ENCODE results near the gene ATP10B.

Gene ATP10B

GRCh38 chr5:160774666-160775315 lies 77.2 kb downstream of the ATP10B start:
- Histone ChIP-seq H4K20me1 (ENCODE audit: insufficient read depth, low read length) (no peaks in the 10 kb centered on the region), H3K4me1 (ENCODE audit: insufficient read depth, low read length, severe bottlenecking) (no peaks in the 10 kb centered on the region), H3K79me2 (ENCODE audit: insufficient read depth, low read length) (no peaks in the 10 kb centered on the region), H3K9me3 (ENCODE audit: low read length) (no peaks in the 10 kb centered on the region), H3F3A (ENCODE audit: insufficient read depth, low read length) (no peaks in the 10 kb centered on the region), H3K27ac (ENCODE audit: low read depth, low read length, poor library complexity, severe bottlenecking) (no peak overlapping the region), H2AFZ (ENCODE audit: low read length) (no peak overlapping the region), H3K9ac (ENCODE audit: low read length) (no peak overlapping the region), H3K4me3 (ENCODE audit: low read depth, low read length, poor library complexity, severe bottlenecking) (no peak overlapping the region), H3K4me2 (ENCODE audit: low read length) (no peak overlapping the region), H3K36me3 (ENCODE audit: insufficient read depth, low read length) (no peaks in the 10 kb centered on the region), H3K27me3 (ENCODE audit: insufficient read depth, low read length) (no peaks in the 10 kb centered on the region), H3K9me2 (ENCODE audit: low read depth, low read length) (no peaks in the 10 kb centered on the region)
- TF ChIP-seq, protein P1, sequence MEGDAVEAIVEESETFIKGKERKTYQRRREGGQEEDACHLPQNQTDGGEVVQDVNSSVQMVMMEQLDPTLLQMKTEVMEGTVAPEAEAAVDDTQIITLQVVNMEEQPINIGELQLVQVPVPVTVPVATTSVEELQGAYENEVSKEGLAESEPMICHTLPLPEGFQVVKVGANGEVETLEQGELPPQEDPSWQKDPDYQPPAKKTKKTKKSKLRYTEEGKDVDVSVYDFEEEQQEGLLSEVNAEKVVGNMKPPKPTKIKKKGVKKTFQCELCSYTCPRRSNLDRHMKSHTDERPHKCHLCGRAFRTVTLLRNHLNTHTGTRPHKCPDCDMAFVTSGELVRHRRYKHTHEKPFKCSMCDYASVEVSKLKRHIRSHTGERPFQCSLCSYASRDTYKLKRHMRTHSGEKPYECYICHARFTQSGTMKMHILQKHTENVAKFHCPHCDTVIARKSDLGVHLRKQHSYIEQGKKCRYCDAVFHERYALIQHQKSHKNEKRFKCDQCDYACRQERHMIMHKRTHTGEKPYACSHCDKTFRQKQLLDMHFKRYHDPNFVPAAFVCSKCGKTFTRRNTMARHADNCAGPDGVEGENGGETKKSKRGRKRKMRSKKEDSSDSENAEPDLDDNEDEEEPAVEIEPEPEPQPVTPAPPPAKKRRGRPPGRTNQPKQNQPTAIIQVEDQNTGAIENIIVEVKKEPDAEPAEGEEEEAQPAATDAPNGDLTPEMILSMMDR (IDR thresholded peaks at IDR 0.05; ENCODE audit: low read length), result no peak
- TF ChIP-seq EZH2 (IDR thresholded peaks at IDR 0.05; ENCODE audit: borderline replicate concordance, low read length), result no peak

DNA sequence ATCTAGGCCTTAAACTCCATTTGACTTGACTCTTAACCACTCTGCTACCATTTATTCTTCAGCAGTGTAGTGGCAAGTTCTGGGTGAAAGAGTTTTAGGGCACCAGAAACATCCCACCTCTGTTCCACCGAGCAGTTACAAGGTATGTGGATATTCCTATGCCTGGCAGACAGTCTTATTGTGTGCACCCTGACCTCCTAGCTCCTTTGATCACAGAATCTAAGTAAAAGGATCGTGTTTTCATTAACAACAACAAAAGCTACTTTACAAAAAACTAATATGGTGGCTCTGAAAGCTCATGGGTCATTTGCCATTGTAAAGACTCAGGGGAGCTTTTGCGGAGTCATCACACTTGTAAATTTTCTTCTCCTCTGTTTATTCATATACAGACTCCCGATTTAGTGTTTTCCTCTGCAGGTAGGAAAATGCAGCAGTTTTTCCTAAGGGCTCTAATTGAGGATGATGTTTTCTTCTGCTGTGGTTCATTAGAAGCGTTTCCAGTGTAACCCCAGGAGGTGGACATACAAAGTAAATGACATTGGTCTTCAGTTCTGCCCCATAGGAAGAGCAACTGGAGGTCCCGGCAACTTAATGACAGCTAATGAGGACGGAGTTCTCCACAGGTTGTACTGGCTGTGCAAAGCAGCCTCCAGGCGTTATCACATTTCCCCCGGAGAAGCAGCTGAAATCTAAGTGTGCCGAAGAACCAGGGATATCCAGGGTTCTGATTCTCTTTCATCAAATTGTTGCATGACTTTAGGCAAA lies 78.2 kb downstream of the ATP10B start:
- TF ChIP-seq EZH2 (IDR thresholded peaks at IDR 0.05; ENCODE audit: borderline replicate concordance, low read length), result no peak
- TF ChIP-seq, protein P1 (IDR thresholded peaks at IDR 0.05; ENCODE audit: low read length), result no peak
- Histone ChIP-seq H3K9ac (ENCODE audit: low read length) (no peak overlapping the region), H3K36me3 (ENCODE audit: insufficient read depth, low read length) (no peaks in the 10 kb centered on the region), H3K79me2 (ENCODE audit: insufficient read depth, low read length) (no peaks in the 10 kb centered on the region), H3F3A (ENCODE audit: insufficient read depth, low read length) (no peaks in the 10 kb centered on the region), H4K20me1 (ENCODE audit: insufficient read depth, low read length) (no peaks in the 10 kb centered on the region), H3K4me3 (ENCODE audit: low read depth, low read length, poor library complexity, severe bottlenecking) (no peak overlapping the region), H3K9me3 (ENCODE audit: low read length) (no peaks in the 10 kb centered on the region), H3K9me2 (ENCODE audit: low read depth, low read length) (no peaks in the 10 kb centered on the region), H3K4me2 (ENCODE audit: low read length) (no peak overlapping the region), H3K4me1 (ENCODE audit: insufficient read depth, low read length, severe bottlenecking) (no peaks in the 10 kb centered on the region), H2AFZ (ENCODE audit: low read length) (no peak overlapping the region), H3K27ac (ENCODE audit: low read depth, low read length, poor library complexity, severe bottlenecking) (no peak overlapping the region), H3K27me3 (ENCODE audit: insufficient read depth, low read length) (no peaks in the 10 kb centered on the region)

- Histone ChIP-seq H3K9ac (ENCODE audit: low read length) (no peak overlapping the region), H3K9me2 (ENCODE audit: low read depth, low read length) (no peaks in the 10 kb centered on the region), H3K27ac (ENCODE audit: low read depth, low read length, poor library complexity, severe bottlenecking) (no peak overlapping the region), H3K4me1 (ENCODE audit: insufficient read depth, low read length, severe bottlenecking) (no peaks in the 10 kb centered on the region), H3K4me3 (ENCODE audit: low read depth, low read length, poor library complexity, severe bottlenecking) (no peak overlapping the region), H3K9me3 (ENCODE audit: low read length) (no peaks in the 10 kb centered on the region), H2AFZ (ENCODE audit: low read length) (no peak overlapping the region), H3K36me3 (ENCODE audit: insufficient read depth, low read length) (no peaks in the 10 kb centered on the region), H3K79me2 (ENCODE audit: insufficient read depth, low read length) (no peaks in the 10 kb centered on the region), H3K27me3 (ENCODE audit: insufficient read depth, low read length) (no peaks in the 10 kb centered on the region), H3F3A (ENCODE audit: insufficient read depth, low read length) (no peaks in the 10 kb centered on the region), H4K20me1 (ENCODE audit: insufficient read depth, low read length) (no peaks in the 10 kb centered on the region), H3K4me2 (ENCODE audit: low read length) (no peak overlapping the region)
- TF ChIP-seq, protein P1 (IDR thresholded peaks at IDR 0.05; ENCODE audit: low read length), result no peak
- no peak for TF ChIP-seq EZH2 (IDR thresholded peaks at IDR 0.05; ENCODE audit: borderline replicate concordance, low read length)
These were observed 79.2 kb downstream of the ATP10B start for GRCh38 chr5:160772854-160773253.
